ENCODE data around the gene HDAC3. TPM values are rescaled to one million over a fixed set of nuclear protein-coding genes. Genes with fewer than 3 reads are reported as not detected.

Gene HDAC3
- total and polyA plus RNA-seq, 2 donors from 2014 or later = 44.7 to 47.5 TPM

GRCh38 chr5:141683596-141684141, 47.0 kb upstream of the HDAC3 start:
- Histone ChIP-seq H3K36me3 (ENCODE audit: control insufficient read depth in 2 of 3, insufficient read depth in 3 of 3, low read length in 3 of 3) (no peaks in the 10 kb centered on the region), H3K9me3 (ENCODE audit: control insufficient read depth in 2 of 3, insufficient read depth in 1 of 3, low read length in 3 of 3) (no peaks in the 10 kb centered on the region), H3K4me3 (ENCODE audit: low read length in 3 of 3) (no peak overlapping the region), H3K4me1 (ENCODE audit: control insufficient read depth in 2 of 3, insufficient read depth in 2 of 3, low read depth in 1 of 3, low read length in 3 of 3) (peaks cover 0 to 16% (median 9%) of the 10 kb centered on the region in 3 donors), H3K27ac (ENCODE audit: low read depth in 2 of 2, low read length in 2 of 2) (no peak overlapping the region), H3K9ac (ENCODE audit: low read length in 3 of 3) (peak overlapping the region in 1 of 3 donors; percentile 26), H3K27me3 (ENCODE audit: control insufficient read depth, insufficient read depth, low read length) (no peaks in the 10 kb centered on the region)
- intact Hi-C loops (cut with DNase I) = no loop called here
- DNase-seq (no peak), FAIRE-seq (no peak)
- no peak for TF ChIP-seq CTCF (IDR thresholded peaks at IDR 0.05; ENCODE audit: borderline replicate concordance, extremely low read depth, insufficient read depth)

GRCh38 chr5:141681695-141682641, 45.3 kb upstream of the HDAC3 start, which contains the start of gene ARAP3:
Gene ARAP3 (minus strand): TSS chr5:141682230. CDS start chr5:141680486, 1,744 bp downstream.
- no peak for FAIRE-seq
- H3K4me3 ChIP-seq (ENCODE audit: low read length in 3 of 3) = peak within 1 kb of the TSS; percentile 57 to 64 (median 63)
- H3K9me3 ChIP-seq (ENCODE audit: control insufficient read depth in 2 of 3, insufficient read depth in 1 of 3, low read length in 3 of 3) = no peaks in the 10 kb centered on the region
- no peaks in the 10 kb centered on the region for H3K27me3 ChIP-seq (ENCODE audit: control insufficient read depth, insufficient read depth, low read length)
- intact Hi-C loops (cut with DNase I) = no loop called here
- H3K4me1 ChIP-seq (ENCODE audit: control insufficient read depth in 2 of 3, insufficient read depth in 2 of 3, low read depth in 1 of 3, low read length in 3 of 3) = peaks cover 0 to 16% (median 9%) of the 10 kb centered on the region in 3 donors
- DNase-seq = peak; percentile 60 to 95 (median 75)
- H3K36me3 ChIP-seq (ENCODE audit: control insufficient read depth in 2 of 3, insufficient read depth in 3 of 3, low read length in 3 of 3) = no peaks in the 10 kb centered on the region
- TF ChIP-seq CTCF (IDR thresholded peaks at IDR 0.05; ENCODE audit: borderline replicate concordance, extremely low read depth, insufficient read depth) = no peak
- H3K27ac ChIP-seq (ENCODE audit: low read depth in 2 of 2, low read length in 2 of 2) = peak within 1 kb of the TSS; percentile 82 to 95
- H3K9ac ChIP-seq (ENCODE audit: low read length in 3 of 3) = peak within 1 kb of the TSS; percentile 16 to 60 (median 22)

GRCh38 chr5:141681295-141681694, 44.6 kb upstream of the HDAC3 start:
- DNase-seq (no peak), FAIRE-seq (no peak)
- TF ChIP-seq CTCF (IDR thresholded peaks at IDR 0.05; ENCODE audit: borderline replicate concordance, extremely low read depth, insufficient read depth) = no peak
- no peaks in the 10 kb centered on the region for H3K27me3 ChIP-seq (ENCODE audit: control insufficient read depth, insufficient read depth, low read length)
- intact Hi-C loops (cut with DNase I) = no loop called here
- H3K4me1 ChIP-seq (ENCODE audit: control insufficient read depth in 2 of 3, insufficient read depth in 2 of 3, low read depth in 1 of 3, low read length in 3 of 3) = peaks cover 0 to 16% (median 9%) of the 10 kb centered on the region in 3 donors
- peak overlapping the region; percentile 46 to 64 (median 49) for H3K4me3 ChIP-seq (ENCODE audit: low read length in 3 of 3)
- H3K36me3 ChIP-seq (ENCODE audit: control insufficient read depth in 2 of 3, insufficient read depth in 3 of 3, low read length in 3 of 3) = no peaks in the 10 kb centered on the region
- H3K9me3 ChIP-seq (ENCODE audit: control insufficient read depth in 2 of 3, insufficient read depth in 1 of 3, low read length in 3 of 3) = no peaks in the 10 kb centered on the region
- peak overlapping the region; percentile 9 to 60 (median 22) for H3K9ac ChIP-seq (ENCODE audit: low read length in 3 of 3)
- peak overlapping the region; percentile 76 to 95 for H3K27ac ChIP-seq (ENCODE audit: low read depth in 2 of 2, low read length in 2 of 2)

Measured in kidney (tissue), 14 donors.